NCI-H1092 treated with DMSO at 0.1 percent for 48 hours (cell line): ENCODE measurements around the gene TRIM7.
"Not testable (repeated sequence)": the region's sequence is repeated elsewhere in the genome, so short reads cannot be mapped to it uniquely, and the experiment has no call there.

Experiments used
- DNase-seq: peaks from one replicate; lab custom pipeline; 2025; lab: John Stamatoyannopoulos, UW

Gene TRIM7

GRCh38 chr5:181212934-181213333, 7.9 kb upstream of the TRIM7 start:
- DNase-seq = no peak

GRCh38 chr5:181212080-181212479, 7.1 kb upstream of the TRIM7 start:
- DNase-seq = no peak

- no peak for DNase-seq
Observed at GRCh38 chr5:181211208-181211607, 6.2 kb upstream of the TRIM7 start.

- DNase-seq = not testable (repeated sequence)
Observed at GRCh38 chr5:181210698-181211097, 5.7 kb upstream of the TRIM7 start.

GRCh38 chr5:181210148-181210547, 5.2 kb upstream of the TRIM7 start:
- DNase-seq = not testable (repeated sequence)

GRCh38 chr5:181209006-181209405, 4.0 kb upstream of the TRIM7 start:
- not testable (repeated sequence) for DNase-seq

GRCh38 chr5:181207960-181208253, 2.9 kb upstream of the TRIM7 start:
- no peak for DNase-seq

GRCh38 chr5:181207214-181207959, 2.4 kb upstream of the TRIM7 start:
- DNase-seq = no peak

- no peak for DNase-seq
Observed at GRCh38 chr5:181205761-181206649, 1.0 kb upstream of the TRIM7 start.

- no peak for DNase-seq
Observed at GRCh38 chr5:181204113-181204825, 727 bp downstream of the TRIM7 start.

GRCh38 chr5:181203777-181204112, 1.3 kb downstream of the TRIM7 start:
- no peak for DNase-seq

GRCh38 chr5:181203093-181203711, 1.8 kb downstream of the TRIM7 start:
- DNase-seq = no peak

GRCh38 chr5:181200816-181201215, 4.2 kb downstream of the TRIM7 start:
- DNase-seq = no peak

- DNase-seq = no peak
Observed at GRCh38 chr5:181199881-181200638, 4.9 kb downstream of the TRIM7 start.

- no peak for DNase-seq
Observed at GRCh38 chr5:181198905-181199519, 6.0 kb downstream of the TRIM7 start.

GRCh38 chr5:181198106-181198685, 6.8 kb downstream of the TRIM7 start:
- no peak for DNase-seq

GRCh38 chr5:181197326-181197951, 7.6 kb downstream of the TRIM7 start:
- no peak for DNase-seq

- no peak for DNase-seq
Observed at GRCh38 chr5:181195249-181195761, 9.7 kb downstream of the TRIM7 start.

GRCh38 chr5:181194489-181195248, 10.3 kb downstream of the TRIM7 start:
- DNase-seq = no peak
